NCI-H82 treated with DMSO at 0.1 percent for 48 hours (cell line): Measurements from ENCODE around the gene CRTAC1.

Source experiments
- DNase-seq: peaks from one replicate; lab custom pipeline; 2025; ENCODE audit not compliant: unreplicated experiment; lab: John Stamatoyannopoulos, UW

CRTAC1 gene

GRCh38 chr10:97903128-97904017 is 127.0 kb downstream of the CRTAC1 start:
- DNase-seq, result peak; percentile 27

GRCh38 chr10:97901381-97901780 is 129.0 kb downstream of the CRTAC1 start:
- DNase-seq, result no peak

- no peak for DNase-seq
These were observed 132.0 kb downstream of the CRTAC1 start for GRCh38 chr10:97898429-97898828.

GRCh38 chr10:97896756-97897358 is 133.6 kb downstream of the CRTAC1 start:
- DNase-seq, result no peak

- no peak for DNase-seq
These were observed 134.5 kb downstream of the CRTAC1 start for GRCh38 chr10:97895915-97896314.

DNA sequence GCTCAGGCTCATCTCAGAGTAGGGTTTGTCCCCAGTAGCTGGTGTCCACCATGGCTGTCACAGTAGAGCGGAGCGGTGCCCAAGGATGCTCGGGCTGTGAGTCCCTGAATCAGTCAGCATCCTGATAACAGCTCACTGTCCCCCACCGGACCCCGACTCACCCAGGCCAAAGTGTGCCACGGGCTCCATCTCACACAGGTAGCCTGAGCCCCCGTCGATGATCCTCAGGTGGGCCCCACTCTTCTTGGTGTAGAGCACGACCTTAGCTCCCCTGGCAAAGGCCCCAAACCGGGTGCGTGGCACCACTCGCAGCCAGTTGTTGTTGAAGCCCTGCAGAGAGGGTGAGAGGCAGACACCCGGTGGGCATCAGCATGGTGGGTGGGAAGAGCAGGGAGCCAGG is 135.3 kb downstream of the CRTAC1 start:
- no peak for DNase-seq

DNA sequence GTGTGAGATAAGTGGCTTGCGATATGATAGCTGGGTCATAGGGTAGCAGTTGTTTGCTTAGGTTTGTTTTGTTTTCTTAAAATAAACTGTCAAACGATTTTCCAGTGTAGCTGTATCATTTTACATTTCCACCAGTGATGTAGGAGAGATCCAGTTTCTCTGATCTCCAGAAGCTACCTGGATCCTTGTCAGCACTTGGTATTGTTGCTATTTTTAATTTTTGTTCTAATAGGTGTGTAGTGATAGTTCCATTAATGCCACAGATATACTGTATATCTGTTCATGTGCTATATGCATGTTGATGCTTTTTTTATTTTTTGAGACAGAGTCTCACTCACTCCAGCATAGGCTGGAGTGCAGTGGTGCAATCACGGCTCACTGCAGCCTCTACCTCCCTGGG is 136.3 kb downstream of the CRTAC1 start:
- no peak for DNase-seq

GRCh38 chr10:97892939-97893338 is 137.5 kb downstream of the CRTAC1 start:
- DNase-seq, result no peak

DNA sequence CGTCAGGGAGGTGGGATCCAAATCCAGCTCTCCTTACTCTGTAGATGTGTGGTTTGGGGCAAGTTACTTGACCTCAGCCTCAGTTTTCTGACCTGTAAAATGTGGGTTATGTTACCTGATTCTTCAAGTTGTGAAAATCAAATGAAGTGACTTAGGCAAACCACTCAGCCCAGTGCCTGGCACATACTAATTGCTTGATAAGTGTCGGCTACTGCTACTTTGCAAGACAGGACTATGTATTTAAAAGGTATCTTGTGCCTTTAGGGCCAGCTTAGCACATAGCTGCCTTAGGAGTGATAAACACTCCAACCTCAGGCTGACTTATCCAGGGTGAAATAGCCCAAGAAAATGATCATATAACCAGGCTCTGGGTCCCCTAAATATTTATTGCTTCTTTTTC is 137.9 kb downstream of the CRTAC1 start:
- DNase-seq, result no peak

GRCh38 chr10:97891497-97892167 is 138.8 kb downstream of the CRTAC1 start:
- no peak for DNase-seq

GRCh38 chr10:97889461-97890265 is 140.8 kb downstream of the CRTAC1 start:
- no peak for DNase-seq

DNA sequence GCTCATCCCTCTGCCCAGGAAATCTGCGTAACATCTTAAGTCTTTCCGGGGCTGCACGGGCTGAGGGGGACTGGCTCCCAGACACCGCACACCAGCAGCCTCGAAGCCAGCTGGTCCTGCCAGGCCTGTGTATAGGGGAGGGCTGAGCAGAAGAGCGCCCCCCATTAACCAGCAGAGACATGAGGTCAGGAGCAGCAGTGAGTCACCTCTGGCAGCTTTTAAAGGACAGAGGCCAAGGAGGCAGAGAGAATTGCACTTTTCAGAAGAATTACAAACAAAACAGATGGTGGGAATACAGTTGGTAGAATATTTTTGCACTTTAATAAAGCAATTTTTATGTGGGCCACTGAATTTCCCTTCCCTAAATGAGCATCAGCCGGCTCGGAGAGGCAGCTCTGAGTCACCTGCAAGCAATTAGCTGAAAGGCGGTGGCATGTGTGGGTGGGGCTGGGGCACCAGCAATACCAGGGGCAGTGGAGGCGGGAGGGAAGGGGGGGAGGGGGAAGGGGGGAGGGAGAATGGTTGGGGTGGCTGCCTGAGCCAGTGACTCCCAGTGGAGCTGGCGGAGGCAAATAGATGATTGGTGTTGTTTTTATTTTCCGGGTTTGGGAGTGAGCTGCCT is 141.7 kb downstream of the CRTAC1 start:
- no peak for DNase-seq

- no peak for DNase-seq
These were observed 142.3 kb downstream of the CRTAC1 start for GRCh38 chr10:97888134-97888533.

DNA sequence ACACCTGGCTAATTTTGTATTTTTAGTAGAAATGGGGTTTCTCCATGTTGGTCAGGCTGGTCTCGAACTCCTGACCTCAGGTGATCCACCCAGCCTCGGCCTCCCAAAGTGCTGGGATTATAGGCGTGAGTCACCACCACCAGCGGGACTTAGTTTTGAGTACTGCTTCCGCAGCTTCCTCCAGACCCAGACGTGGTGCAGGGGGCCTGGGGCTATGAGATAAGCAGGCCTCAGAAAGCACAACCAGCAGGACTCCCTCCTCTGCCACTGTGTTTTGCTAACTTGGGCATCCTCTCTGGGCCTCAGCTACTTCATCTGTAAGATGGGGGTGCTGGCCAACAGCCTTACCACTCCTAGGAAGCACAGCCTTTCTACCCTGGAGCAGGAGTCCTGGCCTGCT is 143.0 kb downstream of the CRTAC1 start:
- DNase-seq, result no peak

GRCh38 chr10:97886286-97886685 is 144.1 kb downstream of the CRTAC1 start:
- DNase-seq, result no peak

- DNase-seq, result no peak
These were observed 147.3 kb downstream of the CRTAC1 start for GRCh38 chr10:97883092-97883485.

- no peak for DNase-seq
These were observed 148.0 kb downstream of the CRTAC1 start for GRCh38 chr10:97882142-97883091.

DNA sequence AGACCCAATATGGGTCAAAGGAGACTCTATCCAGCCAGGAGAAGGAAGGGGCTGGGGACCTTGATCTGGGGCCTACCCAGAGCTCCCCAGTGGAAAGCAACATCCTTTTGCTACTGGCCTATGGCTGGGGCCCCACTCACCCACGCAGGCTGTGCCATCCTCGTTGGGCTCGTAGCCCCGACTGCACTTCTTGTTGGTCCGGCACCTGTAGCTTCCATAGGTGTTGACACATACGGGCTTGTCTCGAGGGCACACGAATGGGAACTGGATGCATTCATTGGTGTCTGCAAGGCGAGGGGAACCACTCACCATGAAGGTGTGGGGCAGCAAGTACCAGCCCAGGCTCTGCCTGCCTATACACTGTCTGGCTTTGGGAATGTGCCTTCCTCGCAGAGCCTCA is 150.3 kb downstream of the CRTAC1 start:
- no peak for DNase-seq

GRCh38 chr10:97879241-97879640 is 151.2 kb downstream of the CRTAC1 start:
- no peak for DNase-seq

- DNase-seq, result no peak
These were observed 154.0 kb downstream of the CRTAC1 start for GRCh38 chr10:97876402-97876801.
